Left lung (tissue), 10 donors: ENCODE data around the gene ALG14. TPM values are rescaled to one million over a fixed set of nuclear protein-coding genes. Genes with fewer than 3 reads are reported as not detected.

Source experiments
- ATAC-seq: fragments of 200-7000 bp; cut with Tn5 transposase; one replicate; pipeline ENCODE4 v1.9.1; 2020; ENCODE audit warnings: moderate library complexity
- DNase-seq, 4 donors: peaks; one replicate each; pipeline ENCODE4 v3.0.0-alpha.2; 2013 to 2020
- H3K27ac ChIP-seq, 2 donors: fragments of 200-600 bp; sonication (generic) in 1 of 2; one replicate each; pipeline versions ENCODE4 v1.5.0 to v1.8.0; 2020 to 2021
- H3K27me3 ChIP-seq, 2 donors: fragments of 200-600 bp; sonication (generic) in 1 of 2; one replicate each; pipeline versions ENCODE4 v1.5.0 to v1.8.0; 2020 to 2021
- H3K36me3 ChIP-seq, 2 donors: fragments of 200-600 bp; sonication (generic) in 1 of 2; one replicate each; pipeline versions ENCODE4 v1.5.0 to v1.8.0; 2020 to 2021
- H3K4me1 ChIP-seq, 2 donors: fragments of 200-600 bp; one replicate each; pipeline ENCODE4 v1.8.0; 2021
- H3K4me3 ChIP-seq, 2 donors: fragments of 200-600 bp; sonication (generic) in 1 of 2; one replicate each; pipeline versions ENCODE4 v1.5.0 to v1.8.0; 2020 to 2021; ENCODE audit warnings: mild to moderate bottlenecking in 1 of 2
- H3K9me3 ChIP-seq, 2 donors: fragments of 200-600 bp; sonication (generic) in 1 of 2; one replicate each; pipeline versions ENCODE4 v1.5.0 to v1.8.0; 2020 to 2021
- CTCF ChIP-seq, 2 donors: fragments of 200-600 bp; sonication (generic) in 1 of 2; IDR thresholded peaks; one replicate each; pipeline versions ENCODE4 v1.5.0 to v1.8.0; 2021; ENCODE audit warnings: antibody characterized with exemption in 2 of 2
- intact Hi-C, 2 donors: fragments of 100-400 bp; cut with DNase I; formaldehyde crosslinking; loops; one replicate each; pipeline versions ENCODE4 v1.11.2 to v1.14.2; 2022
- polyA plus RNA-seq, 6 donors: library from polyadenylated mRNA; unstranded; fragments of 120-200 nt; gene quantifications; one replicate each; pipeline ENCODE4 v1.2.1, GENCODE V29; 2013; ENCODE audit not compliant: insufficient read length in 6 of 6
- total RNA-seq, 2 donors: library from RNA; stranded (reverse); fragmentation: NEBNext Ultra II Directional; extraction: Animal tissue kit (Norgen Biotek cat#: 25700); gene quantifications; one replicate each; pipeline ENCODE4 v1.2.1, GENCODE V29; 2021
- donor health status: DM: no; HTN: yes; CAD: no.
- donor health status: DM: no; HTN: no; CAD: no.

ALG14 gene
- total and polyA plus RNA-seq, 8 donors: 5.1 to 13.4 (median 10.1) TPM

DNA sequence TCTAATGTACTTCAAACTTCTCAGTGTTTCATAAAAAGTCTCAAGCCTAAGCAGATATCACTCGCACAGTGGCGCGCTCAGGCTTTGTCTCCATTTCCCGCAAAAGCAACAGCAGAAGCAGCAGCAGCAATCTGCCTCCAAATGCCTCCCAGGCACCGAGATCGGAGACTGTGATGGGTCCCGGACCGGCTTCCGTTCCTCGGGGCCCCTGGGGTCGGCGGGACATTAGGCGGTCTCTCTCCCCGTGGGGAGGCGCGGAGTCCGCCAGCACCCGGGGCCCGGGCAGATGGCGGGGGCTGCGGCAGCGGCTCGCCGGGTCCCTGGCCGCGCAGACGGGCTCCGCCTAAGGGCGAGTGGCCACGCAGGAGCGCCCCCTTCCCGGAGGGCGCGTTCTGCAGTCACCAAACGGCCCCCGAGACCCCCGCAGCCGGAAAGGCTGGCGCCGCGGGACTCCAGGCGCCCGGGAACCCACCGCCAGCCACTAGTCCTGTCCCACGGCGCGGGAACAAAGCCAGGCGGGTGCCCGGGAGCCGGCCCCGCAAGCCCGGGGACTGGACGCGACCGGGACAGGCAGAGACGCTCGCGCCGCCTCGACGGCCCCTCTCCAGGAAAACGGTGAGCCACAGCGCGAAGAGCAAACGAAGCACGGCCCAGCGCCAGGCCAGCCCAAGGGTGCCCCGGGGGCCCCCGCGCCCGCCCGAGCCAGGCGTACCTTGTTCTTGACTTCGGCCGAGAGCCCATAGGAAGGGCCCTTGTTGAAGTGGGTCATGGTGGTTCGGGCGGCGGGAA lies 146.4 kb downstream of the ALG14 start:
- peaks cover 35 to 42% of the 10 kb centered on the region in 2 donors for H3K4me1 ChIP-seq
- peak; percentile 47 to 82 (median 77) for DNase-seq
- peak; percentile 64 for ATAC-seq

DNA sequence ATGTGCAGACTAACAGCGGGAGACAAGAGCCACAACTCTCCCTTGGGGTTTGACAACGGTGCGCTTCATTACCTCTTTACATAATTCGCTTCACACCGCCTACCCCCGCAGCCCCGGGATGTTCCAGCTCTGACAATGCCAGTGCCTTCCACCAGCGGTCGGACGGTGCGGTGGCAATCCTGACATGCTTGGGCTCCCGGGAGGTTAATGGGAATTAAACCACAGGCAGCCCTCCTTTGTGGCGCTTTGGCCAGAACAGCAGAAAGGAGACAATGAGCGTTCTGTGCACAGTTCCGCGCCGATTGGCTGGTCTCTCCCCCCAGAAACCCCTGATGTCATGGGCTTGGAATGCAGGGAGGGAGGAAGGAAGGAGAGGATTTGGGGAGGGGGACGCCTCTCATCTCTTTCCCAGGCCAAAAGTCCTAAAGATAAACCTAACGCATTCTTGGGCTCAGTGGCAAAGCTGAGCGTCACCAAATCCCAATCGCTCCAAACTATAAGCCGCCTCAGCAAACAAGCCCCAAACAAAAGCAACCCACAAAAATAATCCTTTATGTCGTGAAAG lies 147.1 kb downstream of the ALG14 start:
- H3K4me1 ChIP-seq: peaks cover 35 to 49% of the 10 kb centered on the region in 2 donors
- peak; percentile 35 for ATAC-seq
- H3K4me3 ChIP-seq: peak overlapping the region; percentile 70 to 72
- DNase-seq: peak; percentile 70 to 94 (median 82)
- H3K36me3 ChIP-seq: no peaks in the 10 kb centered on the region
- H3K9me3 ChIP-seq: no peaks in the 10 kb centered on the region
- intact Hi-C loops: loop anchor here in 1 of 2 donors (5.0 kb wide), 1 partner anchor 68 kb away; no protein-coding TSS in a partner anchor
- no peak for TF ChIP-seq CTCF (IDR thresholded peaks at IDR 0.05)
- peak overlapping the region; percentile 96 to 99 for H3K27ac ChIP-seq
- peaks cover 0 to 60% of the 10 kb centered on the region in 2 donors for H3K27me3 ChIP-seq

More for the DNA sequence above, 146.4 kb downstream of the ALG14 start:
- Histone ChIP-seq H3K9me3 (no peaks in the 10 kb centered on the region), H3K27me3 (peaks cover 0 to 60% of the 10 kb centered on the region in 2 donors), H3K4me3 (peak overlapping the region; percentile 70 to 72), H3K36me3 (no peaks in the 10 kb centered on the region), H3K27ac (peak overlapping the region; percentile 96 to 99)
- intact Hi-C loops: loop anchor here in 1 of 2 donors (5.0 kb wide), 1 partner anchor 69 kb away; no protein-coding TSS in a partner anchor
- peak; percentile 22 to 32 for TF ChIP-seq CTCF (IDR thresholded peaks at IDR 0.05)

- Histone ChIP-seq H3K9me3 (no peaks in the 10 kb centered on the region), H3K27ac (peak overlapping the region; percentile 96 to 99), H3K4me3 (peak overlapping the region; percentile 70 to 72), H3K27me3 (peaks cover 0 to 60% of the 10 kb centered on the region in 2 donors), H3K36me3 (no peaks in the 10 kb centered on the region), H3K4me1 (peaks cover 40 to 55% of the 10 kb centered on the region in 2 donors)
- DNase-seq (peak in 1 of 4 donors; percentile 22), ATAC-seq (no peak)
- intact Hi-C loops: loop anchor here in 1 of 2 donors (5.0 kb wide), 1 partner anchor 68 kb away; no protein-coding TSS in a partner anchor
- no peak for TF ChIP-seq CTCF (IDR thresholded peaks at IDR 0.05)
Observed at GRCh38 chr1:94925004-94925403, 147.7 kb downstream of the ALG14 start.

Other genes with a start within 250 kb of the ALG14 start
- gene CNN3, start 145.8 kb downstream of the ALG14 start, total RNA-seq: 100 to 1,000 TPM; 239 to 290 TPM
- gene CNN3, start 145.8 kb downstream of the ALG14 start, polyA plus RNA-seq: 100 to 1,000 TPM; 265 to 326 (median 277) TPM
- 10 to 100 TPM; 14.7 to 21.3 TPM for gene TLCD4, start 44.4 kb upstream of the ALG14 start, total RNA-seq
- gene TLCD4, start 44.4 kb upstream of the ALG14 start, polyA plus RNA-seq: 10 to 100 TPM in 5 of 6 donors, 1 to 10 TPM in 1; 9.5 to 12.5 (median 11.5) TPM
- 10 to 100 TPM; 12.4 to 12.7 TPM for gene RWDD3, start 161.3 kb upstream of the ALG14 start, total RNA-seq
- gene RWDD3, start 161.3 kb upstream of the ALG14 start, polyA plus RNA-seq: 10 to 100 TPM; 45.4 to 58.6 (median 47.4) TPM